ENCODE data around the gene LPP.
"Not testable (repeated sequence)": the region's sequence is repeated elsewhere in the genome, so short reads cannot be mapped to it uniquely, and the experiment has no call there.

LPP gene

GRCh38 chr3:188617988-188618701 lies 464.2 kb downstream of the LPP start:
- Histone ChIP-seq H3K36me3 (ENCODE audit: control insufficient read depth, insufficient read depth, low read length) (peaks cover 3% of the 10 kb centered on the region), H3K4me3 (ENCODE audit: low read depth, low read length) (no peak overlapping the region), H3K27me3 (ENCODE audit: control insufficient read depth, insufficient read depth, low read length) (no peaks in the 10 kb centered on the region), H3K9me3 (ENCODE audit: control insufficient read depth, insufficient read depth, low read length) (no peaks in the 10 kb centered on the region), H3K9ac (ENCODE audit: low read depth, low read length) (no peak overlapping the region), H3K4me1 (ENCODE audit: control insufficient read depth, insufficient read depth, low read length) (no peaks in the 10 kb centered on the region)

- H3K36me3 ChIP-seq (ENCODE audit: control insufficient read depth, insufficient read depth, low read length), result peaks cover 3% of the 10 kb centered on the region
- H3K9ac ChIP-seq (ENCODE audit: low read depth, low read length), result no peak overlapping the region
- no peaks in the 10 kb centered on the region for H3K9me3 ChIP-seq (ENCODE audit: control insufficient read depth, insufficient read depth, low read length)
- no peaks in the 10 kb centered on the region for H3K27me3 ChIP-seq (ENCODE audit: control insufficient read depth, insufficient read depth, low read length)
- no peaks in the 10 kb centered on the region for H3K4me1 ChIP-seq (ENCODE audit: control insufficient read depth, insufficient read depth, low read length)
- H3K4me3 ChIP-seq (ENCODE audit: low read depth, low read length), result no peak overlapping the region
Measured at GRCh38 chr3:188620752-188621151, 466.8 kb downstream of the LPP start.

- H3K4me3 ChIP-seq (ENCODE audit: low read depth, low read length), result no peak overlapping the region
- H3K4me1 ChIP-seq (ENCODE audit: control insufficient read depth, insufficient read depth, low read length), result no peaks in the 10 kb centered on the region
- H3K36me3 ChIP-seq (ENCODE audit: control insufficient read depth, insufficient read depth, low read length), result peaks cover under 1% of the 10 kb centered on the region
- no peak overlapping the region for H3K9ac ChIP-seq (ENCODE audit: low read depth, low read length)
- H3K27me3 ChIP-seq (ENCODE audit: control insufficient read depth, insufficient read depth, low read length), result no peaks in the 10 kb centered on the region
- no peaks in the 10 kb centered on the region for H3K9me3 ChIP-seq (ENCODE audit: control insufficient read depth, insufficient read depth, low read length)
Measured at GRCh38 chr3:188624384-188624783, 470.4 kb downstream of the LPP start.

GRCh38 chr3:188624828-188625227 lies 470.9 kb downstream of the LPP start:
- no peaks in the 10 kb centered on the region for H3K27me3 ChIP-seq (ENCODE audit: control insufficient read depth, insufficient read depth, low read length)
- H3K9me3 ChIP-seq (ENCODE audit: control insufficient read depth, insufficient read depth, low read length), result no peaks in the 10 kb centered on the region
- H3K36me3 ChIP-seq (ENCODE audit: control insufficient read depth, insufficient read depth, low read length), result no peaks in the 10 kb centered on the region
- no peak overlapping the region for H3K9ac ChIP-seq (ENCODE audit: low read depth, low read length)
- no peak overlapping the region for H3K4me3 ChIP-seq (ENCODE audit: low read depth, low read length)
- H3K4me1 ChIP-seq (ENCODE audit: control insufficient read depth, insufficient read depth, low read length), result no peaks in the 10 kb centered on the region

- Histone ChIP-seq H3K36me3 (ENCODE audit: control insufficient read depth, insufficient read depth, low read length) (no peaks in the 10 kb centered on the region), H3K27me3 (ENCODE audit: control insufficient read depth, insufficient read depth, low read length) (no peaks in the 10 kb centered on the region), H3K4me3 (ENCODE audit: low read depth, low read length) (no peak overlapping the region), H3K9me3 (ENCODE audit: control insufficient read depth, insufficient read depth, low read length) (no peaks in the 10 kb centered on the region), H3K9ac (ENCODE audit: low read depth, low read length) (no peak overlapping the region), H3K4me1 (ENCODE audit: control insufficient read depth, insufficient read depth, low read length) (no peaks in the 10 kb centered on the region)
Measured at GRCh38 chr3:188627652-188628051, 473.7 kb downstream of the LPP start.

GRCh38 chr3:188631291-188632010 lies 477.5 kb downstream of the LPP start:
- no peaks in the 10 kb centered on the region for H3K27me3 ChIP-seq (ENCODE audit: control insufficient read depth, insufficient read depth, low read length)
- H3K9me3 ChIP-seq (ENCODE audit: control insufficient read depth, insufficient read depth, low read length), result no peaks in the 10 kb centered on the region
- H3K4me3 ChIP-seq (ENCODE audit: low read depth, low read length), result no peak overlapping the region
- no peak overlapping the region for H3K9ac ChIP-seq (ENCODE audit: low read depth, low read length)
- no peaks in the 10 kb centered on the region for H3K36me3 ChIP-seq (ENCODE audit: control insufficient read depth, insufficient read depth, low read length)
- no peaks in the 10 kb centered on the region for H3K4me1 ChIP-seq (ENCODE audit: control insufficient read depth, insufficient read depth, low read length)

GRCh38 chr3:188633206-188633605 lies 479.2 kb downstream of the LPP start:
- Histone ChIP-seq H3K4me3 (ENCODE audit: low read depth, low read length) (no peak overlapping the region), H3K9me3 (ENCODE audit: control insufficient read depth, insufficient read depth, low read length) (no peaks in the 10 kb centered on the region), H3K9ac (ENCODE audit: low read depth, low read length) (no peak overlapping the region), H3K36me3 (ENCODE audit: control insufficient read depth, insufficient read depth, low read length) (no peaks in the 10 kb centered on the region), H3K27me3 (ENCODE audit: control insufficient read depth, insufficient read depth, low read length) (no peaks in the 10 kb centered on the region), H3K4me1 (ENCODE audit: control insufficient read depth, insufficient read depth, low read length) (no peaks in the 10 kb centered on the region)

DNA sequence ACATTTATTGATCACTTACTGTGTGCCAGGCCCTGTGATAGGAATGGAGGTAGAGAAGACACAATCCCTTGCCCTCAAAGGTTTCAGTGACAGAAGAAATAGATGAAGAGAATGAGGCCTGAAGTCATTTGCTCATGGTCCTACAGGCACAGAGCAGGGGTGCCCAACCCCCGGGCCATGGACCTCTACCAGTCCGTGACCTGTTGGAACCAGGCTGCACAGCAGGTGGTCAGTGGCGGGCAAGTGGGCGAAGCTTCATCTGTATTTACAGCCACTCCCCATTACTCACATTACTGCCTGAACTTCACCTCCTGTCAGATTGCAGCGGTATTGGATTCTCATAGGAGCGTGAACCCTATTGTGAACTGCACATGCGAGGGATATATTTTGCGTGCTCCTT lies 480.3 kb downstream of the LPP start:
- no peak overlapping the region for H3K9ac ChIP-seq (ENCODE audit: low read depth, low read length)
- H3K9me3 ChIP-seq (ENCODE audit: control insufficient read depth, insufficient read depth, low read length), result no peaks in the 10 kb centered on the region
- H3K4me3 ChIP-seq (ENCODE audit: low read depth, low read length), result no peak overlapping the region
- H3K4me1 ChIP-seq (ENCODE audit: control insufficient read depth, insufficient read depth, low read length), result no peaks in the 10 kb centered on the region
- H3K36me3 ChIP-seq (ENCODE audit: control insufficient read depth, insufficient read depth, low read length), result no peaks in the 10 kb centered on the region
- no peaks in the 10 kb centered on the region for H3K27me3 ChIP-seq (ENCODE audit: control insufficient read depth, insufficient read depth, low read length)

GRCh38 chr3:188635258-188636042 lies 481.5 kb downstream of the LPP start:
- H3K36me3 ChIP-seq (ENCODE audit: control insufficient read depth, insufficient read depth, low read length), result no peaks in the 10 kb centered on the region
- no peak overlapping the region for H3K4me3 ChIP-seq (ENCODE audit: low read depth, low read length)
- no peak overlapping the region for H3K9ac ChIP-seq (ENCODE audit: low read depth, low read length)
- H3K9me3 ChIP-seq (ENCODE audit: control insufficient read depth, insufficient read depth, low read length), result no peaks in the 10 kb centered on the region
- H3K27me3 ChIP-seq (ENCODE audit: control insufficient read depth, insufficient read depth, low read length), result no peaks in the 10 kb centered on the region
- H3K4me1 ChIP-seq (ENCODE audit: control insufficient read depth, insufficient read depth, low read length), result no peaks in the 10 kb centered on the region

- H3K4me1 ChIP-seq (ENCODE audit: control insufficient read depth, insufficient read depth, low read length); H3K9ac ChIP-seq (ENCODE audit: low read depth, low read length): not testable (repeated sequence)
Measured at GRCh38 chr3:188636292-188636691, 482.3 kb downstream of the LPP start.

GRCh38 chr3:188641076-188641475 lies 487.1 kb downstream of the LPP start:
- H3K4me1 ChIP-seq (ENCODE audit: control insufficient read depth, insufficient read depth, low read length), result no peaks in the 10 kb centered on the region
- H3K36me3 ChIP-seq (ENCODE audit: control insufficient read depth, insufficient read depth, low read length), result no peaks in the 10 kb centered on the region
- H3K27me3 ChIP-seq (ENCODE audit: control insufficient read depth, insufficient read depth, low read length), result no peaks in the 10 kb centered on the region

More at GRCh38 chr3:188636292-188636691, 482.3 kb downstream of the LPP start:
- H3K9me3 ChIP-seq (ENCODE audit: control insufficient read depth, insufficient read depth, low read length); H3K4me3 ChIP-seq (ENCODE audit: low read depth, low read length); H3K27me3 ChIP-seq (ENCODE audit: control insufficient read depth, insufficient read depth, low read length); H3K36me3 ChIP-seq (ENCODE audit: control insufficient read depth, insufficient read depth, low read length): not testable (repeated sequence)

More at GRCh38 chr3:188641076-188641475, 487.1 kb downstream of the LPP start:
- no peak overlapping the region for H3K9ac ChIP-seq (ENCODE audit: low read depth, low read length)
- no peaks in the 10 kb centered on the region for H3K9me3 ChIP-seq (ENCODE audit: control insufficient read depth, insufficient read depth, low read length)
- H3K4me3 ChIP-seq (ENCODE audit: low read depth, low read length), result no peak overlapping the region
